Skin of body (tissue), 2 donors: ENCODE results near the gene IL34. TPM values are rescaled to one million over a fixed set of nuclear protein-coding genes. Genes with fewer than 3 reads are reported as not detected.
"Not testable (repeated sequence)": the region's sequence is repeated elsewhere in the genome, so short reads cannot be mapped to it uniquely, and the experiment has no call there.

Experiments used
- DNase-seq: peaks from one replicate; lab custom pipeline; 2025; lab: John Stamatoyannopoulos, UW
- total RNA-seq: library from RNA; depleted of rRNA; stranded (reverse); fragments of >200 nt; gene quantifications from one replicate; pipeline ENCODE4 v1.2.3, GENCODE V29; 2014

The IL34 gene
- total RNA-seq, 1 donor from 2014 or later, result 10.2 TPM

GRCh38 chr16:70630960-70631745, 15.2 kb upstream of the IL34 start:
- DNase-seq, result no peak

GRCh38 chr16:70632273-70632672, 14.1 kb upstream of the IL34 start:
- DNase-seq, result no peak

DNA sequence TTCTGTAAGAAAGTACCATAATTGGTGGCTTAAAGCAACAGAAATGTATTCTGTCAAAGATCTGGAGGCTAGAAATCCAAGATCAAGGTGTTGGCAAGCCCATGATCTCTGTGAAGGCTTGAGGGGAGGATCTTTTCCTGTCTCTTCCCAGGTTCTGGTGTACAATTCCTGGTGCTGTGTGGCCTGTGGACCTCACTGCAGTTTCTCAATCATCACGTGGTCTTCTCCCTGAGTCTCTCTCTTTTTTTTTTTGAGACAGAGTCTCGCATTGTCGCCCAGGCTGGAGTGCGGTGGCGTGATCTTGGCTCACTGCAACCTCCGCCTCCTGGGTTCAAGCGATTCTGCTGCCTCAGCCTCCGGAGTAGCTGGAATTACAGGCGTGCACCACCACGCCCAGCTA, 12.7 kb upstream of the IL34 start:
- not testable (repeated sequence) for DNase-seq

DNA sequence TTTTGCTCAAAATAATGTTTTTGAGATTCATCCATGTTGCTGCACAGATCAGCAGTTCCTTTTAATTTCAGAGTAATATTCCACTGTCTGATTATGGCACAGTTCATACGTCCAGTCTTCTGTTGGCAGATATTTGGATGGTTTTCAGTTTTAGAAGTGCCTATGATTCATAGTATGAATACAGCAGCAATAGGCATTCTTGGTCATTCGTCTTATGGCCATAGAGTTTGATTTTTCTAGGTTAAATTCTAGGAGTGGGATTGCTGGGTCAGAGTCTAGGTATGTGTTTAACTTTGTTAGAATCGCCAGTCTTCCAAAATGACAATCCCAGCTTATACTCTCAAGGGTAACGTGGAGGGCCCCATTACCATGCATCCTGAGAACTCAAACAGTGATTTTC, 11.5 kb upstream of the IL34 start:
- DNase-seq, result no peak

GRCh38 chr16:70635336-70636016, 10.9 kb upstream of the IL34 start:
- no peak for DNase-seq

DNA sequence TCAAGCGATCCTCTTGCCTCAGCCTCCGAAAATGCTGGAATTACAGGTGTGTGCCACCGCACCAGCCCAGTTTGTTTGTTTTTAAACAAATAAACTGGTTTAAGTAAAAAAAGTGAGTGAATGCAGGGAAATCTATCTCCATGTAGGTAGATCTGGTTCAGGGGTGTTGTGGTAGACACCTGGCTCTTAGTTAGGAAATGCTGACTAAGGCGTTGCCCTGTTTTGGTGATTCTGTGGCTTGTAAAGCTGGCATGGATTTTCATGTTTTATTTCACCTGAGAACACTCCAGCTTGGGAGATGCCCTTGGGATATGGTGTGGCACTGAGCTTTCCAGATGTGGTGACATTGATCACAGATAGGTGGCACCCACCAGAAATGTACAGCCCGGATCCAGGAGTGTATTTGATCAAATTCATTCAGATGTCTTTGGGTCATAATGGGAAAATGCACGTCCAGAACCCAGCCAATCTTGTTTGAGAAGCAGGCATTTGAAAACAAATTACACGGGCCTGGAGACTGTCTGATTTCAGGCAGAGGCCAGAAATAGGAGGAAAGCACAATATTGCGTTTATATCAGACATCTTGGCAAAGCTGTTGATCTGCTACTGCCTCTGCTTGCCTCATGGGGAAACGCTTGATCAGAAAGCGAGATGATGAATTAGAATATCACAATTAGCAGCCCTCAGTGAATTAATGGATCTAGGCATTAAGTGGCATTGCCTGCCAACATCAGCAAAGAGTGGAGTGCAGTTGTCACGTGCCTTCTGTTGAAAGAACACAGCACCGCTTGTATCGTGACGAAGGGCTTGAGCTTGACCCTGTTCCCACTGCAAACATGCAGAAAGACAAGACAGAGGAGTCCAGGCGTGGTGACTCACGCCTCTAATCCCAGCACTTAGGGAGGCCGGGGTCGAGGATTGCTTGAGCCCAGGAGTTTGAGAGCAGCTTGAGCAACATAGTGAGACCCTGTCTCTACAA, 7.3 kb upstream of the IL34 start:
- DNase-seq, result no peak

- no peak for DNase-seq
These were observed 3.7 kb upstream of the IL34 start for GRCh38 chr16:70642633-70643032.

DNA sequence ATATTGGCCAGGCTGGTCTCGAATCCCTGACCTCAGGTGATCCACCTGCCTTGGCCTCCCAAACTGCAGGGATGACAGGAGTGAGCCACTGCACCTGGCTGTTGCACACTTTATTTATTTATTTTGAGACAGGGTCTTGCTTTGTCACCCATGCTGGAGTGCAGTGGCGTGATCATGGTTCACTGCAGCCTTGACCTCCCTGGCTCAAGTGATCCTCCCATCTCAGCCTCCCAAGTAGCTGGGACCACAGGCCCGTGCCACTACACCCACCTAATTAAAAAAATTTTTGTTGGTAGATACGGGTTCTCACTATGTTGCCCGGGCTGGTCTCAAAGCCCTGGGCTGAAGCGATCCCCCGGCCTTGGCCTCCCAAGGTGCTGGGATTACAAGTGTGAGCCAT, 3.1 kb upstream of the IL34 start:
- DNase-seq, result not testable (repeated sequence)

GRCh38 chr16:70644763-70645597, 1.4 kb upstream of the IL34 start:
- no peak for DNase-seq

GRCh38 chr16:70647441-70648359, 1.3 kb downstream of the IL34 start:
- no peak for DNase-seq

DNA sequence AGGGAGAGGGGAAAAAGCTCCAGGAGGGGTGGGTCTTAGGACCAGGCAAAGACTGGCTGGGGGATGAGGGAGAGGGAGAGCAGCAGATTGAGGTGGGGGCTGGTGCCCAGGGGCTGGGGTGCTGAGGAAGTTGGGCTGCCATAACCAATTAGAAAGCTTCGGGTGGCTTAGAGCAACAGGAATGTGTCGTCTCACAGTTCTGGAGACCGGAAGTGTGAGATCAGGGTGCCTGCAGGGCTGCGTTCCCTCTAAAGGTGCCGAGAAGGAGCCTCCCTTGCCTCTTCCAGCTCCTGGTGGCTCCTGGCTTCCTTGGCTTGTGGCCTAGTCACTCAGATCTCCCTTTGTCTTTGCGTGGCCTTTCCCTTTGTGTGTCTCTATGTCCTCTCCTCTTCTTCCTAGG, 2.2 kb downstream of the IL34 start:
- no peak for DNase-seq

GRCh38 chr16:70649300-70649699, 2.9 kb downstream of the IL34 start:
- DNase-seq, result no peak

- no peak for DNase-seq
These were observed 3.9 kb downstream of the IL34 start for GRCh38 chr16:70650216-70650615.

- DNase-seq, result no peak
These were observed 5.2 kb downstream of the IL34 start for GRCh38 chr16:70651524-70651923.

DNA sequence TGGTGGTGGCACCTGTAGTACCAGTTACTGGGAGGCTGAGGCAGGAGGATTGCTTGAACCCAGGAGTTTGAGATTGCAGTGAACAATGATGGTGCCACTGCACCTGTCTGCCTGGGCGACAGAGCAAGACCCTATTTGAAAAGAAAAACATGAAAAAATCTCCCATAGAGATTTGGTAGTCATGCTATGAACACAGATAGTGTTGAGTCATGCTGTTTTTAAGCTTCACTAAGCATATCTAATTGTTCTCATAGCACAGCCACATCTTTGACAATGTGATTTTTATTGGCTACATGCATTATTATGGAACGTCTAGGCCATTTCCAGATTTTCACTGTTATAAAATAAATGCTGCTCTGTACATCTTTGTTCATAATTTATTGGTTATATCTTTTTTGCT, 6.0 kb downstream of the IL34 start:
- no peak for DNase-seq

- DNase-seq, result no peak
These were observed 7.0 kb downstream of the IL34 start for GRCh38 chr16:70653406-70653805.

- peak; percentile 83 for DNase-seq
These were observed 7.7 kb downstream of the IL34 start for GRCh38 chr16:70653809-70654771.

GRCh38 chr16:70656065-70656711, 9.8 kb downstream of the IL34 start:
- no peak for DNase-seq
